HepG2 (cell line): ENCODE measurements around the gene TPRG1L. TPM values are rescaled to one million over a fixed set of nuclear protein-coding genes. Genes with fewer than 3 reads are reported as not detected.
A peak's percentile ranks its signal among the peaks of the same experiment; 100 is the strongest.

Experiments used
- FOSL2 ChIP-seq: sonication (generic); formaldehyde crosslinking; IDR thresholded peaks from 2 replicates; pipeline ENCODE4 v1.4.0; 2020; ENCODE audit warnings: missing genetic modification reagents
- GMEB1 ChIP-seq: sonication (generic); formaldehyde crosslinking; IDR thresholded peaks from 2 replicates; pipeline ENCODE4 v1.5.1; 2020; ENCODE audit warnings: missing genetic modification reagents, mild to moderate bottlenecking, borderline replicate concordance
- KDM5A ChIP-seq: fragments of 200-600 bp; sonication (generic); IDR thresholded peaks from 2 replicates; pipeline ENCODE4 v1.7.0; 2018; ENCODE audit warnings: antibody characterized with exemption, mild to moderate bottlenecking, low read length, borderline replicate concordance
- LCORL ChIP-seq, 2 experiments: fragments of 450-650 bp in 1 of 2; sonication (generic) in 1 of 2; formaldehyde crosslinking in 1 of 2; IDR thresholded peaks; 2 replicates each; pipeline versions ENCODE4 v1.5.0 to v1.6.1; 2017 to 2020; ENCODE audit warnings: antibody characterized with exemption in 1 of 2, missing genetic modification reagents in 1 of 2
- MEIS2 ChIP-seq: sonication (generic); formaldehyde crosslinking; IDR thresholded peaks from 2 replicates; pipeline ENCODE4 v1.9.0; 2021; ENCODE audit warnings: mild to moderate bottlenecking, missing genetic modification reagents
- MXD1 ChIP-seq: sonication (generic); formaldehyde crosslinking; IDR thresholded peaks from 2 replicates; pipeline ENCODE4 v1.4.0; 2020; ENCODE audit warnings: mild to moderate bottlenecking, missing genetic modification reagents
- PBX3 ChIP-seq: sonication (generic); formaldehyde crosslinking; IDR thresholded peaks from 2 replicates; pipeline ENCODE4 v1.8.1; 2023; ENCODE audit warnings: missing genetic modification reagents, inconsistent platforms, borderline replicate concordance
- PRDM4 ChIP-seq: sonication (generic); formaldehyde crosslinking; IDR thresholded peaks from 2 replicates; pipeline ENCODE4 v1.9.0; 2021; ENCODE audit warnings: missing genetic modification reagents, borderline replicate concordance
- RERE ChIP-seq: IDR thresholded peaks from 2 replicates; pipeline ENCODE4 v1.6.1; 2016; ENCODE audit warnings: low read depth, missing genetic modification reagents, missing compliant biosample characterization
- ZFP82 ChIP-seq: sonication (generic); formaldehyde crosslinking; IDR thresholded peaks from 2 replicates; pipeline ENCODE4 v1.5.1; 2020; ENCODE audit warnings: mild to moderate bottlenecking, missing genetic modification reagents, borderline replicate concordance
- ZFX ChIP-seq: sonication (generic); formaldehyde crosslinking; IDR thresholded peaks from 2 replicates; pipeline ENCODE4 v1.4.0; 2020; ENCODE audit warnings: mild to moderate bottlenecking, low read depth, missing genetic modification reagents, moderate library complexity
- ZNF350 ChIP-seq: sonication (generic); formaldehyde crosslinking; IDR thresholded peaks from 2 replicates; pipeline ENCODE4 v1.4.0; 2020; ENCODE audit warnings: mild to moderate bottlenecking, low read depth, missing genetic modification reagents, borderline replicate concordance
- ZNF607 ChIP-seq: sonication (generic); formaldehyde crosslinking; IDR thresholded peaks from 2 replicates; pipeline ENCODE4 v1.5.1; 2020; ENCODE audit warnings: missing genetic modification reagents, mild to moderate bottlenecking, borderline replicate concordance
- ZNF839 ChIP-seq: sonication (generic); formaldehyde crosslinking; IDR thresholded peaks from 2 replicates; pipeline ENCODE4 v1.4.0; 2020; ENCODE audit warnings: missing genetic modification reagents, mild to moderate bottlenecking, borderline replicate concordance
- polyA plus RNA-seq, 8 experiments: library from polyadenylated mRNA; depleted of rRNA in 3 of 8; stranded (reverse) in 7 of 8; unstranded in 1 of 8; fragments of >200 nt; fragmentation: Illumina TruSeq in 4 of 8; extraction: Trizol in 4 of 8; gene quantifications; 2 replicates each; pipeline versions ENCODE4 v1.2.1 to v1.2.3, GENCODE V29; 2011 to 2016; ENCODE audit warnings: low read depth in 4 of 8, missing spikeins in 1 of 8, mixed read lengths in 1 of 8; ENCODE audit not compliant: insufficient read depth in 1 of 8
- total RNA-seq, 5 experiments: library from RNA; depleted of rRNA; stranded (reverse); fragments of >200 nt; fragmentation: Illumina TruSeq; extraction: Trizol; gene quantifications; 2 replicates each; pipeline ENCODE4 v1.2.3, GENCODE V29; 2016; ENCODE audit warnings: low read depth in 1 of 5

The TPRG1L gene
- total and polyA plus RNA-seq, 2 of the 13 experiments (the other 11 are each of a cell fraction or from before 2014, with no cell fraction given), result 21.3 to 37.4 TPM

GRCh38 chr1:3624200-3625136 is at the start of gene TPRG1L (continued):
- TF ChIP-seq PBX3 (CRISPR knock-in tag) (peak; percentile 32; the same call in 1 of the 2 replicates), ZFP82 (CRISPR knock-in tag) (no peak), ZNF839 (CRISPR knock-in tag) (peak; percentile 73; the same call in 1 of the 2 replicates), RERE (CRISPR knock-in tag) (0 out of 2 replicates have a peak, but pooled peaks have one; percentile 31), ZNF607 (peak; percentile 37; the same call in 1 of the 2 replicates), MEIS2 (CRISPR knock-in tag) (peak; percentile 21; the same call in 1 of the 2 replicates), MXD1 (CRISPR knock-in tag) (0 out of 2 replicates have a peak, but pooled peaks have one; percentile 51), ZNF350 (CRISPR knock-in tag) (0 out of 2 replicates have a peak, but pooled peaks have one; percentile 28), PRDM4 (no peak), GMEB1 (CRISPR knock-in tag) (peak; percentile 92), ZFX (CRISPR knock-in tag) (peak; percentile 71; the same call in 1 of the 2 replicates), KDM5A (peak; percentile 82), LCORL (IDR thresholded peaks at IDR 0.05) (no peak), LCORL (CRISPR knock-in tag; IDR thresholded peaks at IDR 0.05) (0 out of 2 replicates have a peak, but pooled peaks have one; percentile 42), FOSL2 (CRISPR knock-in tag) (peak; percentile 25; the same call in 1 of the 2 replicates)
